ENCODE measurements around the gene OR11A1. TPM values are rescaled to one million over a fixed set of nuclear protein-coding genes. Genes with fewer than 3 reads are reported as not detected.
"Not testable (repeated sequence)": the region's sequence is repeated elsewhere in the genome, so short reads cannot be mapped to it uniquely, and the experiment has no call there.

Gene OR11A1
- polyA plus RNA-seq, 4 donors: not detected

- not testable (repeated sequence) for H3K4me1 ChIP-seq (ENCODE audit: control insufficient read depth in 3 of 3, insufficient read depth in 2 of 3, low read depth in 1 of 3, low read length in 2 of 3); H3K27me3 ChIP-seq (ENCODE audit: control insufficient read depth in 3 of 3, insufficient read depth in 3 of 3, low read length in 3 of 3); DNase-seq; H3K27ac ChIP-seq (ENCODE audit: low read depth in 1 of 3, low read length in 2 of 3); FAIRE-seq; H3K9me3 ChIP-seq (ENCODE audit: control insufficient read depth in 2 of 2, insufficient read depth in 1 of 2, low read depth in 1 of 2, low read length in 1 of 2); H3K36me3 ChIP-seq (ENCODE audit: control insufficient read depth in 3 of 3, insufficient read depth in 2 of 3, low read depth in 1 of 3, low read length in 3 of 3); H3K4me3 ChIP-seq (ENCODE audit: low read depth in 1 of 3, low read length in 3 of 3)
- WGBS, 3 donors: 43 to 70% (median 66%) methylated on average over 1 of the region's 1 CpG
These were observed 12.8 kb downstream of the OR11A1 start for GRCh38 chr6:29444031-29444430.

- Histone ChIP-seq H3K36me3 (ENCODE audit: control insufficient read depth in 3 of 3, insufficient read depth in 2 of 3, low read depth in 1 of 3, low read length in 3 of 3) (no peaks in the 10 kb centered on the region), H3K27me3 (ENCODE audit: control insufficient read depth in 3 of 3, insufficient read depth in 3 of 3, low read length in 3 of 3) (peaks cover 0 to 6% (median 0%) of the 10 kb centered on the region in 3 donors), H3K4me1 (ENCODE audit: control insufficient read depth in 3 of 3, insufficient read depth in 2 of 3, low read depth in 1 of 3, low read length in 2 of 3) (no peaks in the 10 kb centered on the region), H3K27ac (ENCODE audit: low read depth in 1 of 3, low read length in 2 of 3) (no peak overlapping the region), H3K4me3 (ENCODE audit: low read depth in 1 of 3, low read length in 3 of 3) (no peak overlapping the region), H3K9me3 (ENCODE audit: control insufficient read depth in 2 of 2, insufficient read depth in 1 of 2, low read depth in 1 of 2, low read length in 1 of 2) (no peaks in the 10 kb centered on the region)
- DNase-seq (no peak), FAIRE-seq (no peak)
- 80 to 83% (median 81%) methylated on average over 1 of the region's 1 CpG for WGBS, 3 donors
These were observed 14.2 kb downstream of the OR11A1 start for GRCh38 chr6:29442719-29443118.

GRCh38 chr6:29439006-29439405, 17.9 kb downstream of the OR11A1 start, which contains the start of gene OR10C1:
Gene OR10C1 (plus strand): TSS chr6:29439306. CDS start chr6:29440016, 710 bp downstream.
- Histone ChIP-seq H3K27me3 (ENCODE audit: control insufficient read depth in 3 of 3, insufficient read depth in 3 of 3, low read length in 3 of 3) (peaks cover 0 to 2% (median 0%) of the 10 kb centered on the region in 3 donors), H3K36me3 (ENCODE audit: control insufficient read depth in 3 of 3, insufficient read depth in 2 of 3, low read depth in 1 of 3, low read length in 3 of 3) (no peaks in the 10 kb centered on the region), H3K27ac (ENCODE audit: low read depth in 1 of 3, low read length in 2 of 3) (no peak within 1 kb of the TSS), H3K4me3 (ENCODE audit: low read depth in 1 of 3, low read length in 3 of 3) (no peak within 1 kb of the TSS), H3K4me1 (ENCODE audit: control insufficient read depth in 3 of 3, insufficient read depth in 2 of 3, low read depth in 1 of 3, low read length in 2 of 3) (no peaks in the 10 kb centered on the region), H3K9me3 (ENCODE audit: control insufficient read depth in 2 of 2, insufficient read depth in 1 of 2, low read depth in 1 of 2, low read length in 1 of 2) (no peaks in the 10 kb centered on the region)
- DNase-seq: no peak
- FAIRE-seq: no peak

GRCh38 chr6:29436730-29437129, 20.1 kb downstream of the OR11A1 start:
- H3K36me3 ChIP-seq (ENCODE audit: control insufficient read depth in 3 of 3, insufficient read depth in 2 of 3, low read depth in 1 of 3, low read length in 3 of 3); H3K4me1 ChIP-seq (ENCODE audit: control insufficient read depth in 3 of 3, insufficient read depth in 2 of 3, low read depth in 1 of 3, low read length in 2 of 3): not testable (repeated sequence)
- 72 to 75% (median 74%) methylated on average over 18 of the region's 18 CpGs for WGBS, 3 donors

GRCh38 chr6:29426654-29427053, 30.2 kb downstream of the OR11A1 start:
- FAIRE-seq: no peak
- Histone ChIP-seq H3K27ac (ENCODE audit: low read depth in 1 of 3, low read length in 2 of 3) (no peak overlapping the region), H3K4me3 (ENCODE audit: low read depth in 1 of 3, low read length in 3 of 3) (no peak overlapping the region), H3K4me1 (ENCODE audit: control insufficient read depth in 3 of 3, insufficient read depth in 2 of 3, low read depth in 1 of 3, low read length in 2 of 3) (no peaks in the 10 kb centered on the region), H3K27me3 (ENCODE audit: control insufficient read depth in 3 of 3, insufficient read depth in 3 of 3, low read length in 3 of 3) (no peaks in the 10 kb centered on the region), H3K9me3 (ENCODE audit: control insufficient read depth in 2 of 2, insufficient read depth in 1 of 2, low read depth in 1 of 2, low read length in 1 of 2) (no peaks in the 10 kb centered on the region), H3K36me3 (ENCODE audit: control insufficient read depth in 3 of 3, insufficient read depth in 2 of 3, low read depth in 1 of 3, low read length in 3 of 3) (no peaks in the 10 kb centered on the region)
- 83 to 90% (median 87%) methylated on average over 3 of the region's 3 CpGs for WGBS, 3 donors
- DNase-seq: no peak

More at GRCh38 chr6:29436730-29437129, 20.1 kb downstream of the OR11A1 start:
- not testable (repeated sequence) for H3K27ac ChIP-seq (ENCODE audit: low read depth in 1 of 3, low read length in 2 of 3); H3K27me3 ChIP-seq (ENCODE audit: control insufficient read depth in 3 of 3, insufficient read depth in 3 of 3, low read length in 3 of 3); H3K9me3 ChIP-seq (ENCODE audit: control insufficient read depth in 2 of 2, insufficient read depth in 1 of 2, low read depth in 1 of 2, low read length in 1 of 2); FAIRE-seq; DNase-seq; H3K4me3 ChIP-seq (ENCODE audit: low read depth in 1 of 3, low read length in 3 of 3)

- no peak for FAIRE-seq
- DNase-seq: no peak
- H3K4me3 ChIP-seq (ENCODE audit: low read depth in 1 of 3, low read length in 3 of 3): no peak overlapping the region
- no peaks in the 10 kb centered on the region for H3K36me3 ChIP-seq (ENCODE audit: control insufficient read depth in 3 of 3, insufficient read depth in 2 of 3, low read depth in 1 of 3, low read length in 3 of 3)
- H3K9me3 ChIP-seq (ENCODE audit: control insufficient read depth in 2 of 2, insufficient read depth in 1 of 2, low read depth in 1 of 2, low read length in 1 of 2): no peaks in the 10 kb centered on the region
- no peaks in the 10 kb centered on the region for H3K27me3 ChIP-seq (ENCODE audit: control insufficient read depth in 3 of 3, insufficient read depth in 3 of 3, low read length in 3 of 3)
- no peak overlapping the region for H3K27ac ChIP-seq (ENCODE audit: low read depth in 1 of 3, low read length in 2 of 3)
- H3K4me1 ChIP-seq (ENCODE audit: control insufficient read depth in 3 of 3, insufficient read depth in 2 of 3, low read depth in 1 of 3, low read length in 2 of 3): no peaks in the 10 kb centered on the region
- 33 to 55% (median 34%) methylated on average over 1 of the region's 1 CpG for WGBS, 3 donors
These were observed 31.8 kb downstream of the OR11A1 start for GRCh38 chr6:29425075-29425474.

- no peak for FAIRE-seq
- no peaks in the 10 kb centered on the region for H3K9me3 ChIP-seq (ENCODE audit: control insufficient read depth in 2 of 2, insufficient read depth in 1 of 2, low read depth in 1 of 2, low read length in 1 of 2)
- no peaks in the 10 kb centered on the region for H3K36me3 ChIP-seq (ENCODE audit: control insufficient read depth in 3 of 3, insufficient read depth in 2 of 3, low read depth in 1 of 3, low read length in 3 of 3)
- 15 to 28% (median 24%) methylated on average over 2 of the region's 2 CpGs for WGBS, 3 donors
- no peak for DNase-seq
- no peak overlapping the region for H3K4me3 ChIP-seq (ENCODE audit: low read depth in 1 of 3, low read length in 3 of 3)
- no peaks in the 10 kb centered on the region for H3K4me1 ChIP-seq (ENCODE audit: control insufficient read depth in 3 of 3, insufficient read depth in 2 of 3, low read depth in 1 of 3, low read length in 2 of 3)
- H3K27me3 ChIP-seq (ENCODE audit: control insufficient read depth in 3 of 3, insufficient read depth in 3 of 3, low read length in 3 of 3): no peaks in the 10 kb centered on the region
- no peak overlapping the region for H3K27ac ChIP-seq (ENCODE audit: low read depth in 1 of 3, low read length in 2 of 3)
These were observed 32.3 kb downstream of the OR11A1 start for GRCh38 chr6:29424575-29424974.

- no peak overlapping the region for H3K4me3 ChIP-seq (ENCODE audit: low read depth in 1 of 3, low read length in 3 of 3)
- H3K27ac ChIP-seq (ENCODE audit: low read depth in 1 of 3, low read length in 2 of 3): no peak overlapping the region
- DNase-seq (no peak), FAIRE-seq (no peak)
- H3K9me3 ChIP-seq (ENCODE audit: control insufficient read depth in 2 of 2, insufficient read depth in 1 of 2, low read depth in 1 of 2, low read length in 1 of 2): no peaks in the 10 kb centered on the region
- no peaks in the 10 kb centered on the region for H3K36me3 ChIP-seq (ENCODE audit: control insufficient read depth in 3 of 3, insufficient read depth in 2 of 3, low read depth in 1 of 3, low read length in 3 of 3)
- WGBS, 3 donors: 91 to 97% (median 92%) methylated on average over 2 of the region's 2 CpGs
- H3K4me1 ChIP-seq (ENCODE audit: control insufficient read depth in 3 of 3, insufficient read depth in 2 of 3, low read depth in 1 of 3, low read length in 2 of 3): no peaks in the 10 kb centered on the region
- H3K27me3 ChIP-seq (ENCODE audit: control insufficient read depth in 3 of 3, insufficient read depth in 3 of 3, low read length in 3 of 3): no peaks in the 10 kb centered on the region
These were observed 32.7 kb downstream of the OR11A1 start for GRCh38 chr6:29424168-29424567.

- 64 to 80% (median 78%) methylated on average over 3 of the region's 3 CpGs for WGBS, 3 donors
- H3K27ac ChIP-seq (ENCODE audit: low read depth in 1 of 3, low read length in 2 of 3): no peak overlapping the region
- no peak for FAIRE-seq
These were observed 37.4 kb downstream of the OR11A1 start for GRCh38 chr6:29419516-29419915.

More at GRCh38 chr6:29419516-29419915, 37.4 kb downstream of the OR11A1 start:
- no peak for DNase-seq
- no peaks in the 10 kb centered on the region for H3K9me3 ChIP-seq (ENCODE audit: control insufficient read depth in 2 of 2, insufficient read depth in 1 of 2, low read depth in 1 of 2, low read length in 1 of 2)
- H3K4me1 ChIP-seq (ENCODE audit: control insufficient read depth in 3 of 3, insufficient read depth in 2 of 3, low read depth in 1 of 3, low read length in 2 of 3): no peaks in the 10 kb centered on the region
- H3K36me3 ChIP-seq (ENCODE audit: control insufficient read depth in 3 of 3, insufficient read depth in 2 of 3, low read depth in 1 of 3, low read length in 3 of 3): no peaks in the 10 kb centered on the region
- no peak overlapping the region for H3K4me3 ChIP-seq (ENCODE audit: low read depth in 1 of 3, low read length in 3 of 3)
- no peaks in the 10 kb centered on the region for H3K27me3 ChIP-seq (ENCODE audit: control insufficient read depth in 3 of 3, insufficient read depth in 3 of 3, low read length in 3 of 3)

Data from small intestine (tissue), 7 donors.